ENCODE results near the gene AHCYL2. TPM values are rescaled to one million over a fixed set of nuclear protein-coding genes. Genes with fewer than 3 reads are reported as not detected.
A peak's percentile ranks its signal among the peaks of the same experiment; 100 is the strongest.
"Not testable (repeated sequence)": the region's sequence is repeated elsewhere in the genome, so short reads cannot be mapped to it uniquely, and the experiment has no call there.

Gene AHCYL2
- total RNA-seq, 2 experiments from 2014 or later = 10.0 to 12.1 TPM

DNA sequence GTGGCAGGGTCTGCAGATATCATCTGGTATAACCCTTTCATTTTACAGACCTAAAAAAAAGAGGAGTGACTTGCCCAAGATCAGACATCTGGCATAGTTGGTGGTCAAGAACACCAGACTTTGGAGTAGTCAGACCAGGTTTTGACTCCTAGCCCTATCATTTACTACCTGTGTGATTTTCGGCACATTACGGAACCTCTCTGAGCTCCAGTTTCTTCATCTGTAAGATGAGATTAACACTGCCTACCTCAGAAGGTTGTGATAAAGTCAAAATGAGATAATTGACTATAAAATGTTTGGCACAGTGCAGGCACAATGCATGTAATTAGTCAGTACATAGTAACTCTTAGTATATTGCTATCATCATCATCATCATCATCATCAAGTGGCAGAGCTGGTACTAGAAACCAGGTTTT, 210.6 kb downstream of the AHCYL2 start:
- no peak for DNase-seq
- peak overlapping the region; percentile 90 for H3K4me3 Mint-ChIP-seq
- POLR2A ChIA-PET = no interaction called here
- peaks cover 22% of the 10 kb centered on the region for H3K4me1 Mint-ChIP-seq
- no peak for ATAC-seq (ENCODE audit: low read depth)
- H3K9me3 Mint-ChIP-seq = no peaks in the 10 kb centered on the region
- no peak overlapping the region for H3K27ac Mint-ChIP-seq
- peaks cover 4% of the 10 kb centered on the region for H3K36me3 Mint-ChIP-seq
- H3K27me3 Mint-ChIP-seq = peaks cover 12% of the 10 kb centered on the region

DNA sequence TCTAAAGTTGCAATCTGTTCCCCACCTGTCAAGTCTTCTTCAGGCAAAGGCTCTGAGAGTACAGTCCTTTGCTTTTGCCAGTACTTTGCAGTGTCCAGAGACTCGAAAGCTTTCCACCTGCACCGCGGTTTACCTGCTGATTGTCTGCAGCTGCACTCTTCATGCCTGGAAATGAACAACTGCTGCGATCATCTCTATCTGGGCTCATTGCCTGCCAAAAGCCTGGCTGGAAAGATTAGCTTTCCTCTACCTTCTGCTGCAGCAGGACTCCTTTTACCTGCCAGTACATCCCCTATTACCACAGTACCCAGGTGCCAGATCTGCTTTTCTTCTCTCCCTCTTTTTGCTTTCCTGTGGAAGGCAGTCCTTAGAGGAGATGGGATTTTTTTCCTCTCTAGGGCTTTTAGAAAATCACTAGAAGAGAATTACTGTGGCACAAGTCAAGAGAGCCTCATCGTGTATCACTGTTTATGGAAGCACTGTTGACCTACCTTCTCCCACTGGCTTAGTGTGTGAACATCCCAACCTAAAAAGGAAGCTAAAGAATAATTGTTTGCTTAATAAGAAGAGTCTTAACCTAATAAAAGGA, 211.6 kb downstream of the AHCYL2 start:
- Mint-ChIP-seq H3K27ac (no peak overlapping the region), H3K9me3 (no peaks in the 10 kb centered on the region), H3K4me3 (no peak overlapping the region), H3K27me3 (peaks cover 12% of the 10 kb centered on the region), H3K4me1 (peaks cover 22% of the 10 kb centered on the region), H3K36me3 (peaks cover 7% of the 10 kb centered on the region)
- ATAC-seq (ENCODE audit: low read depth) (no peak), DNase-seq (no peak)
- POLR2A ChIA-PET = no interaction called here

DNA sequence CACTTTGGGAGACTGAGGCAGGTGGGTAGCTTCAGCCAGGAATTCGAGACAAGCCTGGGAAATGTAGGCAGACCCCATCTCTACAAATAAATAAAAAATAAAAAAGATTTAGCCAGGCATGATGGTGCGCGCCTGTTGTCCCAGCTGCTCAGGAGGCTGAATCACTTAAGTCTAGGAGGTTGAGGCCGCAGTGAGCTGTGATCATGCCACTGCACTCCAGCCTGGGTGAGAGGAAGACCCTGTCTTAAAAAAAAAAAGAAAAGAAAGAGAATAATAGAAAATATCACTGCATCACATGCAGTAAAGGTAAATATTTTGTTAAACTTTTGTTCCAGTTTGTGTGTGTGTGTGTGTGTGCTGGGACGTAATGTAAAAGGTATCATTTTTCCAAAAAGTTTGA, 212.4 kb downstream of the AHCYL2 start:
- POLR2A ChIA-PET = no interaction called here
- Mint-ChIP-seq H3K4me1 (peaks cover 22% of the 10 kb centered on the region), H3K27me3 (peaks cover 9% of the 10 kb centered on the region), H3K36me3 (peaks cover 7% of the 10 kb centered on the region), H3K9me3 (no peaks in the 10 kb centered on the region), H3K27ac (no peak overlapping the region), H3K4me3 (no peak overlapping the region)
- ATAC-seq (ENCODE audit: low read depth) (no peak), DNase-seq (no peak)

DNA sequence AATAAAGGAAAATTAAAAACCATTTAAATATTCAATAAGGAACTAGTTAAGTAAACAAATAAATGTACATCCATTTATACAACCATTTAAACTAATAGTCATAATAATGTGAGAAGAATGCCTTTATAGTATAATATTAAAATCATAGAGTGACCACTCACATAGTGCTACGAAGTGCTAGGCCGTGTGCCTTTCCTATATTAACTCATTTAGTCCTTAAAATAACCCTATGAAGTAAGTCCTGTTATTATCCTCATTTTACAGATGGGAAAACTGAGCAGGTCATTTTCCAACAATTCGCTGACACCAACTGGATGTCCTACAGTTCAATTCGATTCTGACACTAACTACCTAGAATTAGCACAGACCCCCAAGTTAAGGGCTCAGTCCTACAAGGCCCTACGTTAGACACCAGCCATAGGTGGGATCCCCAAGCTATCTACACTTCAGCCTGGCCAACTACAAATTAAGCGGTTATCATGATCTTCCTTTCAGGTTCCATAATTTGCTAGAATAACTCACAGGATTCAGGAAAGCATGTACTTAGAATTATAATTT, 213.5 kb downstream of the AHCYL2 start:
- ATAC-seq (ENCODE audit: low read depth) (no peak), DNase-seq (no peak)
- Mint-ChIP-seq H3K36me3 (peaks cover 7% of the 10 kb centered on the region), H3K27ac (no peak overlapping the region), H3K27me3 (peaks cover 3% of the 10 kb centered on the region), H3K4me1 (peaks cover 16% of the 10 kb centered on the region), H3K9me3 (no peaks in the 10 kb centered on the region), H3K4me3 (no peak overlapping the region)
- POLR2A ChIA-PET = no interaction called here

DNA sequence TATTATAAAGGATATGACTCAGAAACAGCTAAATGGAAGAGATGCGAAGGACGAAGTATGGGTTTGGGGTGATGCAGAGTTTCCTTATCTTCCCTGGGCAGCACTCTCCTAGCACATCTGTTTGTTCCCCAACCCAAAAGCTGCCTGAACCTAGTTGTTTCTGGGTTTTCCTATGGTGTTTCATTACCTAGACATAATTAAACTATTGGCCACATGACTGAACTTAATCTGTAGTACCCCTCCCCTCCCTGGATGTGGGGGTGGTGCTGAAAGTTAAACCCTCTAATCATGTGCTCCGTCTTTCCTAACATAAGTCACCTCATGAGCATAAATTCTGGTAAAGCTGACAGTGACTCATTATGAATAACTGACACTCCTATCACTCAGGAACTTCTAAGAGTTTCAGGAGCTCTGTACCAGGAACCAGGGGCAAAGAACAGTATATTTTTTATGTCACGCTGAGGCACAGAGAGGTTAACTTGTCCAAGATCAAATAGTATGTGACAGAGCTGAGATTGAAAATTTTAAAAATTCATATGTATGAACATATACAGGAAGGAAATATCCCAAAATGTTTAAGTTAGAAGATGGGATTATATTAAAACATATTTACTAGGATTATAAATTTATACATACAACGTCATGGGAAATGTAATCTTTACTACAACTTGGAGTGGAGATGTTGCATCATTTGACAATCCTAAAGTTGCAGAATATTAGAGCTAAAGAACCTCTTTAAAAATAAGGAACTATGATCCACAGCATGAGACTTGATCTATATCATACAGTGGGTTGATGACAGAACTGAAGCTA, 214.2 kb downstream of the AHCYL2 start:
- no peaks in the 10 kb centered on the region for H3K9me3 Mint-ChIP-seq
- H3K27me3 Mint-ChIP-seq = peaks cover 3% of the 10 kb centered on the region
- ATAC-seq (ENCODE audit: low read depth) (no peak), DNase-seq (no peak)
- no peak overlapping the region for H3K4me3 Mint-ChIP-seq
- no peak overlapping the region for H3K27ac Mint-ChIP-seq
- peaks cover 14% of the 10 kb centered on the region for H3K4me1 Mint-ChIP-seq
- POLR2A ChIA-PET = interaction anchor here (0.6 kb wide), 1 partner anchor 602 kb away, joined by 5 read pairs; no protein-coding TSS in a partner anchor
- H3K36me3 Mint-ChIP-seq = peaks cover 7% of the 10 kb centered on the region

DNA sequence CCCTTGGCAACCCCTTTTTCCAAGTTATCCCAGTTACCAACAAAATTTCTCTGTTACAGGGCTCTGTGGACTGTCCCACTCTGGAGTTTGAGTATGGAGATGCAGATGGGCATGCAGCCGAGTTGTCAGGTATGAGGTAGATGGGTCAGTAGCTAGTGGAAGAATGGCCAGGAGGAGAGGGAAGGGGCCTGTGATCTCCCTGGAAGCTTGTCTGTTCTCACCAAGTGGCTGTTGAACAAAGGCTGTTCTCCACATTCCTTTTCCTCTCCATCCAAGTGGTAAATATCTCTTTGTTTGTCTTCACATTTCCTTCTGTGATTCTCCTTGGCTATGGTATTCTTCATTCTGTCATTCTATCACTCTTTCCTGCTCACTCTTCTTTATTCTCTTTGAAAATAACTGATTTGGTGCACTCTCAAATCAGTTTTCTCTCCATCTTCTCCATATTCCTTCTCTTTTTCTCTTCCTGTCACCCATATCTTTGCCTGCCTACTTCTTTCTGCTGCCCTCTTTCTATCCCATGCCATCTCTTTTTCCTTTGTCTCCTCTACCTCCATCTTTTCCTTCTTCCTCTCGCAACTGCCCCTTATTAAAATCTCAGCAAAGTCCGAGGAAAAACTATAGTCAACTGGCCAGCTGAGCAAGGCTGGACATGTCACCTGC, 215.3 kb downstream of the AHCYL2 start:
- Mint-ChIP-seq H3K27ac (no peak overlapping the region), H3K4me1 (peaks cover 13% of the 10 kb centered on the region), H3K27me3 (peaks cover 3% of the 10 kb centered on the region), H3K4me3 (no peak overlapping the region), H3K36me3 (peaks cover 10% of the 10 kb centered on the region), H3K9me3 (no peaks in the 10 kb centered on the region)
- POLR2A ChIA-PET = no interaction called here
- DNase-seq (no peak), ATAC-seq (ENCODE audit: low read depth) (no peak)

DNA sequence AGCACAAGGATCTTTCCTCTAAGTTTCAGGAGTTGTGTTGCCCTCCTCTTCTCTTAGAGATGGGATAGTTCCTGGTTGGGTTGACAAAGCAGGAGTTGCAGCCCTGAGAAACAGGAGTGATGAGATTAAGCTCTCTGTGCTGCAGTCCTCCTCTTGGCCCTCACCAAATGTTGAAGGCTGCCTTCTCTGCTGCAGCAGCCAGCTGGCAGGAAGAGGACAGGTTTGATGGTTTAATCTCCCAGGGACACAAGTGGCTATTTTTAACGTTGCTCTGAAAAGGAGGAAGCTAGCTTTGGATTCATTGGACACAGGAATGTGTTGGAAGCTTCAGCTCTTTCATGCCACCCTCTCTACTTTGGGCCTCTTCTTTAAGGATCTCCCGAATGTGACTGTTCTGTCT, 218.8 kb downstream of the AHCYL2 start:
- POLR2A ChIA-PET = no interaction called here

DNA sequence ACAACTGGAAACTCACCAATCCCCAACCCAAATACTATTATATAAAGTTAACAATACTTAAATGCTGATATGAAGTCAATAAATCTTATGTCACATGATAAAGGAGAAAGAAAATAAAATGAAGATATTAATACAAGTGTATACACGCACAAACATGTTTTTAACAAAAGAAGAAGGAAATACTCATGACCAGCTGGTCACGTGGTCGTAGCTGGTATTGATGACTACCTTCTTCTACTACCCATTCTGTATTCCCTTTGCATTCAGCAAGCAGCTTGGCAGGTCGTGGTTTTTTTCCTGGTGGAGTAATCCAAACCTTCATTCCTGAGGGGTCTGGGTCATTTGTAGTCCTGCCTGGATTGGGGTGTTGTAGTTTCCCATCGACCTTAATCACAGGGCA, 219.9 kb downstream of the AHCYL2 start:
- peaks cover 30% of the 10 kb centered on the region for H3K36me3 Mint-ChIP-seq
- H3K27me3 Mint-ChIP-seq; H3K4me3 Mint-ChIP-seq; H3K27ac Mint-ChIP-seq; H3K4me1 Mint-ChIP-seq; POLR2A ChIA-PET; ATAC-seq (ENCODE audit: low read depth); DNase-seq; H3K9me3 Mint-ChIP-seq: not testable (repeated sequence)

More for the DNA sequence above, 218.8 kb downstream of the AHCYL2 start:
- Mint-ChIP-seq H3K9me3 (peaks cover 1% of the 10 kb centered on the region), H3K27ac (no peak overlapping the region), H3K36me3 (peaks cover 24% of the 10 kb centered on the region), H3K27me3 (no peaks in the 10 kb centered on the region), H3K4me1 (peaks cover 5% of the 10 kb centered on the region), H3K4me3 (no peak overlapping the region)
- ATAC-seq (ENCODE audit: low read depth) = no peak
- DNase-seq = no peak

DNA sequence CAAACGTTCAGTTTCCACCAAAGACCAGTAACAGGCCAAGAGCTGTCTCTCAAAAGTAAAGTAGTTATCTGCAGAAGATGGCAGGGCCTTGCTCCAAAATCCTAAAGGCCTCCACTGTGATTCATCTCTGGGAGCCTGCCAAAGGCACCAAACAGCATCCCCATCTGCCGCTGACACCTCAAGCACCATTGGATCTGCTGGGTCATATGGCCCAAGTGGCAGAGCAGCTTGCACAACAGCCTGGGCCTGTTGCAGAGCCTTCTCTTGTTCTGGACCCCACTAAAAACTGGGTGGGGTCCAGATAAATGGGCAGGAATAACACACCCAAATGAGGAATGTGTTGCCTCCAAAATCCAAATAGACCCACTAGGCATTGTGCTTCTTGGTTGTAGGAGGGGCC, 222.1 kb downstream of the AHCYL2 start:
- POLR2A ChIA-PET; ATAC-seq (ENCODE audit: low read depth); H3K9me3 Mint-ChIP-seq; DNase-seq; H3K4me3 Mint-ChIP-seq; H3K4me1 Mint-ChIP-seq; H3K27ac Mint-ChIP-seq; H3K27me3 Mint-ChIP-seq: not testable (repeated sequence)
- peaks cover 27% of the 10 kb centered on the region for H3K36me3 Mint-ChIP-seq

DNA sequence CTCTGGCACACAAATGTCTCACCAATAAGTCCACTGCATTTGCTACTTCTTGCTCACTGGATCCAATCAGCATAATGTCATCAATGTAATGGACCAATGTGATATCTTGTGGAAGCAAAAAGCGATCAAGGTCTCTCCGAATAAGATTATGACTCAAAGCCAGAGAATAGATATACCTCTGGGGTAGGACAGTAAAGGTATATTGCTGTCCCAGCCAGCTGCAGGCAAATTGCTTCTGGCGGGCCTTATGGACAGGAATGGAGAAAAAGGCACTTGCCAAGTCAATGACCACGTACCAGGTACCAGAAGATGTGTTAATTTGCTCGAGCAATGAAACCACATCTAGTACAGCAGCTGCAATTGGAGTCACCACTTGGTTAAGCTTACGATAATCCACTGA, 222.6 kb downstream of the AHCYL2 start:
- peaks cover 27% of the 10 kb centered on the region for H3K36me3 Mint-ChIP-seq
- H3K4me3 Mint-ChIP-seq; H3K27me3 Mint-ChIP-seq; H3K27ac Mint-ChIP-seq; ATAC-seq (ENCODE audit: low read depth); POLR2A ChIA-PET; H3K4me1 Mint-ChIP-seq; DNase-seq; H3K9me3 Mint-ChIP-seq: not testable (repeated sequence)

DNA sequence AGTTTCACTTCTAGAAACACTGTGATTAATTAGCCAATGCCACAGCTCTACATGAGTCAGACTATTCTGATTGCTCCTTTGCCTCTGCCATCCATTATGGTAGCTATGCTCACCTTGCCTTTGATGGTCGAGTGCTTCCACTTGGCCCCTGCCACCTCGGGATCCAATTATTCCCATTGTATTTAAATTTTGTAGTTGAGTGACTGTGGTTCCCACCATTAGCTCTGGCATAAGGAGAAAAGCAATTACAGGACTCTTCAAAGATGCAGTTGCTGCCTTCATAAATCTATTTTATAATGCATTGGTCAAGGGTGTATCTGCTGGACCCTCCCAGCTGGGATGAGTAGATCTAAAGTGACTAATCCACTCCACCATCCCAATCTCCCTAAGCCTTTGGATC, 223.8 kb downstream of the AHCYL2 start:
- H3K36me3 Mint-ChIP-seq = peaks cover 27% of the 10 kb centered on the region
- H3K4me3 Mint-ChIP-seq; H3K9me3 Mint-ChIP-seq; H3K27me3 Mint-ChIP-seq; ATAC-seq (ENCODE audit: low read depth); DNase-seq; H3K27ac Mint-ChIP-seq; POLR2A ChIA-PET; H3K4me1 Mint-ChIP-seq: not testable (repeated sequence)

DNA sequence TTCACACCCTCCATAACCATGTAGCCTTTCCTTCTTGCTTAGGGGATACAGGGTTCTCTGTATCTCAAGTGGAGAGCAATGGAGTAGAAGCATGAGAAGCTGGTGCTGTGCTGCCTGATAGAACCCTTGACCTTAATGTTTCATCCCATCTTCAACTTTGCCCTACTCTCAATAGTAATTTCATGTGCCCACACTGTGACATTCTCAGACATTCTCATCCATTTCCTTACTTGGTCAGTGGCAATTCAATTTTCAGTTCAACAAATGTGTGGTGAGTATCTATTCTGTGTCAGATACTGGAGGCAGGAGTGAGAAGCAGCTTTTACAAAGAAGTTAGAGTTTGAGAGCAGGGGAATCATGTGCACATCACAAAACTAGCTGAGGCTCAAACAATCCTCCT, 225.5 kb downstream of the AHCYL2 start:
- no peak overlapping the region for H3K4me3 Mint-ChIP-seq
- H3K36me3 Mint-ChIP-seq = peaks cover 24% of the 10 kb centered on the region

DNA sequence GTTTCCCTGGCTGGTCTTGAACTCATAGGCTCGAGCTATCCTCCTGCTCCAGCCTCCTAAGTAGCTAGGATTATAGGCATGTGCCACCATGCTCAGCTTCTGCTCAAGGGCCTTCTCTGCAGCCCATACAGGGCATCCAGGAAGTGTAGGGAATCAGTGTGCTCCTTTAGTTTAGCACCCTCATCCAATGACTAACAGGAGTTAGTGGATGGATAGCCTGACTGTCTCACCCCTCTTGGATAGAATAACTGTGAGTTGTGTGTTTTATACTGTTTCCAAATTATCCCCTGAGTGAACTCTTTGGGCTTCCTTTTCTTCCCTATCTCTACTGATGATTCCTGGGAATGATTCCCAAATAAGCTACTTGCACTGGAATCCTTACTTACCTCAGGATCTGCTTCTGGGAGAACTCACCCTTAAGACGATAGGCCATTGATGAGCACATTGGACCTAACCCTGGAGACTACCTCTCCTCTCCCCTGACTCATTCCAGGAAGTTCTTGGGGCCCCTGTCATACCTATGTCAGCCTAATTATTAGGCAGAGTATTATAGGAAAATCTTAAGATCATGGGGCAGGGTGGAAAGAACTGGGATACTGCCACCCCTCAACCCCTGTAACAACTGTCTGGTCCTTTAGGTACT, 227.9 kb downstream of the AHCYL2 start:
- Mint-ChIP-seq H3K4me1 (no peaks in the 10 kb centered on the region), H3K27me3 (no peaks in the 10 kb centered on the region), H3K27ac (no peak overlapping the region), H3K4me3 (no peak overlapping the region), H3K36me3 (peaks cover 17% of the 10 kb centered on the region), H3K9me3 (peaks cover 5% of the 10 kb centered on the region)
- DNase-seq (no peak), ATAC-seq (ENCODE audit: low read depth) (no peak)
- POLR2A ChIA-PET = no interaction called here

More for the DNA sequence above, 225.5 kb downstream of the AHCYL2 start:
- ATAC-seq (ENCODE audit: low read depth) (no peak), DNase-seq (no peak)
- Mint-ChIP-seq H3K27ac (no peak overlapping the region), H3K4me1 (no peaks in the 10 kb centered on the region), H3K27me3 (no peaks in the 10 kb centered on the region), H3K9me3 (peaks cover 5% of the 10 kb centered on the region)
- POLR2A ChIA-PET = no interaction called here
